Stimulated activated CD4-positive, alpha-beta T cell treated with anti-CD3 and anti-CD28 coated beads, TNF-alpha, amount 100 ng/mL, for 48 hours (primary cell): Measurements from ENCODE around the gene MAVS.

Experiments
- DNase-seq, 3 donors: peaks; one replicate each; pipeline ENCODE4 v3.0.0-alpha.2; 2020; ENCODE audit warnings: low read depth in 3 of 3

Gene MAVS

DNA sequence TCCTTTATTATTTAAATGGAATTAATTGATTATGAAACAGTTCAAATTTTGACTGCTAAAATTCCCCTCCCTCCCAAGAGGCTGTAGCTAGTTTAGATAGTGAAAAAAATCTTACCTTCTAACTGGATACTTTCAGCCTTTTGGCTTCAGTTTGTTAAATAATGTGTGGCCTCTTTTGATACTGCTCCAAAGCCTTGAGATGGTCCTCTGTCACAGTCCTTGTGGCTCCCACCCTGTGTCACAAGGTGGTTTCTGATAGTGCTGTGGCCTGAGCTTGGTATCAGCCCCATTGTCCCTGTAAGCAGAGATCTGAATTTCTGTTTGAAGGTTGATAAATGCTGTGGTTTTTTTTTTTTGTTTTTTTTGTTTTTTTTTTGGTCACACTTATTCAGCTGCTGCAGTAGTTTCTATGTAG is 63.3 kb downstream of the MAVS start:
- DNase-seq = no peak

- DNase-seq = no peak
These were observed 64.2 kb downstream of the MAVS start for GRCh38 chr20:3910853-3911252.

GRCh38 chr20:3911956-3912355 is 65.3 kb downstream of the MAVS start:
- no peak for DNase-seq

- DNase-seq = no peak
These were observed 67.8 kb downstream of the MAVS start for GRCh38 chr20:3914446-3914845.

DNA sequence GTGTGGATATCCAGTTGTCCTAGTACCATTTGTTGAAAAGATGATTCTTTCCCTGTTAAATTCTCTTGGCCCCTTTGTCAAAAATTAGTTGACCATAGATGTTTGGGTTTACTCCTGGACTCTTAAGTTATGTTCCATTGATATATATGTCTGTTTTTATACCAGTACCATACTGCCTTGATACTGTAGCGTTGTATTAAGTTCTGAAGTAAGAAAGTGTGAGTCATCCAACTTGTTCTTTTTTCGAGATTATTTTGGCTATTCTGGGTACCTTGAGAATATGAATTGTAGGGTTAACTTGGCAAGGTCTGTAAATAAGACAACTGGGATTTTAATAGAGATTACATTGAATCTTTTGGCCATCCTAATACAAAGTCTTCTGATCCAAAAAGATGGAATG is 69.1 kb downstream of the MAVS start:
- no peak for DNase-seq

DNA sequence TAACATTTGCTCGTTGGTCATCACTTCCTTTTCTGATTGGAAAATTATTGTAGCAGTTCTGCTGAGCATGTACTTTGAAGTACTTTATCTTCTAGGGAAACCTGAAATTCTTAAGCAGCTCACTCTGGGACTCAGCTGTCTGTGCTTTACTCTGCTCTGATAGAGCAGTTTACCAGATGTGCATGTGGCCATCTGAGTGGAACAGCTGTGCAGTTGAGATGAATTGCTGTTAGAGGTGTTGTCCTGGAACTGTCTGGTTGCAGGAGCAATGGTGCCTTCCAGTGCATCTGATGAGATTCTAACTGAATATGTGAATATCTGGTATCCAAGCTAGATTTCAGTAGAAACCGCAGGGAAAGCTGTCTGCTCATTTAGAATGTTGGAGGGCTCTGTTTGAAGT is 69.7 kb downstream of the MAVS start:
- DNase-seq = no peak

- no peak for DNase-seq
These were observed 72.7 kb downstream of the MAVS start for GRCh38 chr20:3919352-3919751.

DNA sequence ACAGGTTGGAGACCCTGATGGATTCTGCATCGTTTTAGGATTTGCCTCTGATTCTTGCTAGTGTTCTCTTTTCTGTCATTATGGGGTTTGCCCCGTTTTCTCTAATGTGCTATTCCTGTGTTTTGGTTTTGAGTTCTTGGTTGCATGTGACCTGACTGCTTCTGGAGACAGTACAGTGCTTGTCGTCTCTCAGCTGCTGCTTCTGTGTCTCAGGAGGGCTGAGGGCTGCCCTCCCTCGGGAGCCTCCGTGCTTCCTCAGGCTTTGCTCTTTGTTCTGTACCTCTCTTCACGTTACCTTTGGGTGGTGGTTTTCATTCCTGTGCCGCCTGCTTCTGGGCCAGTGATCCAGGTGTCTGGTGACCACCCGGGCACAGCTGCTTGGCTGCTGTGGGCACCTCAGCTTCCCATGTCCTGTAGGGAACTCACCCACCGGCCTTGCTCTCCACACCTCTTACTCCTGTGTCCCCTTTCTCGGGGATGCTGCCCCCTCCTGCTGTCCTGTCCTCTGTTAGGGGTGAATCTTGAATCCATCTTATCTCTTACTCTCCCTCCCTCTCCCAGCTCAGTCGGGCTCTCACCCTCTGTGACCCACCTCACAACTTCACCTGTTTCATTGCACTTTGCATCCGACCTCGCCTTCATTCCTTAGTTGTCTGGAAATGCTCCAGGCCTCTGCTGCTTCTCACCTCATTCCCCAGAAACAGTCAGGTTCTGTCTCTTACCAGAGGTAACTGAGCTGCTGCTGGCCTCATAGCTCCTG is 75.8 kb downstream of the MAVS start:
- no peak for DNase-seq

- DNase-seq = no peak
These were observed 76.3 kb downstream of the MAVS start for GRCh38 chr20:3922983-3923339.

GRCh38 chr20:3923818-3924217 is 77.2 kb downstream of the MAVS start:
- no peak for DNase-seq

DNA sequence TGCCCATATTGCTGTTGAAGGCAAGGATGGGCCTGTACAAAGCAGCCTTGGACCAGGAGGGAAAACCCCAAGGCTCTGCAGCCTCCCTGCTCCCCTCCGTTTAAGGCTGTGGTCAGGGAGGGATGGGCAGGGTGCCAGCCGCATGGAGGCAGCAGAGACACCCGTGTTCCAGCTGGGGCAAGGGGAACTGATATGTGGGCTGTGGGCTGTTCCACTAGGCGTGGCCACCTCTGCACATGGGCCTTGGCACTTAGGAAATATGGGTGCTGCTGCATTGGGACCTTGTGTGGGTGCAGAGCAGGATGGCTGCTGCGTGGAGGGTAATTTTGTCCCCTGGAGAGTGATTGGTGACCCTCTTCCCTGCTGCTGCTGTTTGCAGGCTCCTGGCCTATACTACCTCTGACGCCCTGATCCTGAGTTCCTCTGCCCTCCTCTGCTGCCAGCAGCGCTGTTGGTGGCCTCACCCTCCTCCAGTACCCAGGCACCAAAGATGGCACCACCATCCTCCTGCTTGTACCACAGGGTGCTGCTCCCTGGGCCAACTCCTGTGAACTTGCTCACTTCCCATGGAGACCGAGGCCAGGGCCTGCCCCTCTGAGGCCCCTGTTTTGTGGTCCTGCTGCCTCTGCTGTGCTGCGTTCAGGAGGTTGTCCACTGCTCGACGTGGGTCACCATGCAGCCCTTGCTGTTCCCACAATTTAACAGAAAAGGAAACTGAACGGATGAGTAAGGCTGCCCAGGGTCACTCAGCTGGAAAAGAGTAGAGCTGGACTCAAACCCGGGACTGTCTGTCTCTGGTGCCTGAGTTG is 77.9 kb downstream of the MAVS start:
- DNase-seq = no peak

- no peak for DNase-seq
These were observed 78.6 kb downstream of the MAVS start for GRCh38 chr20:3925113-3925695.
